GM12864 (cell line): ENCODE data around the gene SCFD2.

Source experiments
- DNase-seq: peaks from one replicate; pipeline ENCODE4 v3.0.0-alpha.2; 2011; ENCODE audit warnings: low read depth
- H3K4me3 ChIP-seq: 2 replicates; pipeline ENCODE4 v1.5.1; 2011; ENCODE audit warnings: mild to moderate bottlenecking, low read depth, low read length, control low read depth
- TF ChIP-seq, protein P1 (sequence below): IDR thresholded peaks from 2 replicates; pipeline ENCODE4 v1.5.1; 2011; ENCODE audit warnings: low read depth, mild to moderate bottlenecking, moderate library complexity, low read length, control low read depth, inconsistent platforms; ENCODE audit errors: missing control alignments

The SCFD2 gene

DNA sequence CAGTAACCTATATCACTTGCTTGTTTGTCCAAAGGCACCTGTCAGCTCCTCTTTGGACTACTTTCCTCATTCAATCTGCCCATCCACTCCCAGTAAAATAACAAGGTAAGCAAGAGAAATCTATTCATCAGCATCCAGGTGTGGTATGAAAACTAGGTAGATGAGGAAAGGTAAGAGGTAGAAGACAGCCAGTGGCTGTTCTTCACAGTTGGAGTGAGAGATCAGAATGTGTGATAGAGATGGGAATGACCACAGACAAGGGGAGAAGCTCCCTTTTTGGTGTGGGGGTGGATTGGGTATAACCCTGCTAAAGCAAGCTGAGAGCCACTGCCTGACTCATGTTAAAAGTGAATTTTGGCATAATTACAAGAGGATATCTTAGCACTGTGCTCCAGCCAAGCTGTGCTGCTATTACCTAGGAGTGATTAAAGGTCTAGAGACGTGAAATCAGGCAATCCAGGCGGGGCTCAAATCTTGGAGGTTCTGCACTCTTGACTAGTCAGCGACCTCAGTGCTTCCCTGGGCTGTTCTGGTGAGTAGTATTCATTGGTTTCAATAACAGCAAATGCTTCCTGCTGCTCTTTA is 531.8 kb downstream of the SCFD2 start:
- TF ChIP-seq, protein P1, sequence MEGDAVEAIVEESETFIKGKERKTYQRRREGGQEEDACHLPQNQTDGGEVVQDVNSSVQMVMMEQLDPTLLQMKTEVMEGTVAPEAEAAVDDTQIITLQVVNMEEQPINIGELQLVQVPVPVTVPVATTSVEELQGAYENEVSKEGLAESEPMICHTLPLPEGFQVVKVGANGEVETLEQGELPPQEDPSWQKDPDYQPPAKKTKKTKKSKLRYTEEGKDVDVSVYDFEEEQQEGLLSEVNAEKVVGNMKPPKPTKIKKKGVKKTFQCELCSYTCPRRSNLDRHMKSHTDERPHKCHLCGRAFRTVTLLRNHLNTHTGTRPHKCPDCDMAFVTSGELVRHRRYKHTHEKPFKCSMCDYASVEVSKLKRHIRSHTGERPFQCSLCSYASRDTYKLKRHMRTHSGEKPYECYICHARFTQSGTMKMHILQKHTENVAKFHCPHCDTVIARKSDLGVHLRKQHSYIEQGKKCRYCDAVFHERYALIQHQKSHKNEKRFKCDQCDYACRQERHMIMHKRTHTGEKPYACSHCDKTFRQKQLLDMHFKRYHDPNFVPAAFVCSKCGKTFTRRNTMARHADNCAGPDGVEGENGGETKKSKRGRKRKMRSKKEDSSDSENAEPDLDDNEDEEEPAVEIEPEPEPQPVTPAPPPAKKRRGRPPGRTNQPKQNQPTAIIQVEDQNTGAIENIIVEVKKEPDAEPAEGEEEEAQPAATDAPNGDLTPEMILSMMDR: no peak
- DNase-seq: no peak
- no peak overlapping the region for H3K4me3 ChIP-seq

DNA sequence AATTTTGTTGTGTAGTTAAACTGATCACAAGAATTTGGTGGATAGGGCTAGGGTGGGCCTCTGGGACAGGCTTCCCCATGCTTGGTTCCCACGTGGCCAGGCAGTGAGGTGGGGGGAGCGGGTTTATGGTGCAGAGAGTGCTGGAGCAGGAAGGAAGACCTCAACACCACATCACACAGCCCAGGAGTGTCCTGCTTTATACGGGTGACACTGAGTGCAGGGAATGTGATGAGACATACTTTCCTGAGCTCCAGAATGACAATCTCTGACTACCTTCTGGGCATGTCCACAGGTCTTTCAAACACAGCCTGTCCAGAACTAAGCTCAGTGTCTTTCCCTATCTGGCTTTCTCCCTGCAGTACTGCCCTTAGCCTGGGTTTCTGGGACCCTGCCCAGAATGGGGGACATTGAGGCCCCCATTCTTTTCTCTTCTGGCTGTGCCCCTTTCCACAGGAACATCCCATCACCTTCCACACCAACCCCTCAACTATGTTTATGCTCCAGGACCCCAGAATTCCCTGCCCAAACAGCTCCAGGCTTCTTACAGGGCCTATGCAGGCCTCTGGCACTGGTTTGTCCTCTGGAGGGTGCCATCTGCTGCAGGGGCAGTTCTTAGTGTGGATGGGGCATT is 540.3 kb downstream of the SCFD2 start:
- TF ChIP-seq, protein P1: no peak
- H3K4me3 ChIP-seq: no peak overlapping the region
- no peak for DNase-seq

DNA sequence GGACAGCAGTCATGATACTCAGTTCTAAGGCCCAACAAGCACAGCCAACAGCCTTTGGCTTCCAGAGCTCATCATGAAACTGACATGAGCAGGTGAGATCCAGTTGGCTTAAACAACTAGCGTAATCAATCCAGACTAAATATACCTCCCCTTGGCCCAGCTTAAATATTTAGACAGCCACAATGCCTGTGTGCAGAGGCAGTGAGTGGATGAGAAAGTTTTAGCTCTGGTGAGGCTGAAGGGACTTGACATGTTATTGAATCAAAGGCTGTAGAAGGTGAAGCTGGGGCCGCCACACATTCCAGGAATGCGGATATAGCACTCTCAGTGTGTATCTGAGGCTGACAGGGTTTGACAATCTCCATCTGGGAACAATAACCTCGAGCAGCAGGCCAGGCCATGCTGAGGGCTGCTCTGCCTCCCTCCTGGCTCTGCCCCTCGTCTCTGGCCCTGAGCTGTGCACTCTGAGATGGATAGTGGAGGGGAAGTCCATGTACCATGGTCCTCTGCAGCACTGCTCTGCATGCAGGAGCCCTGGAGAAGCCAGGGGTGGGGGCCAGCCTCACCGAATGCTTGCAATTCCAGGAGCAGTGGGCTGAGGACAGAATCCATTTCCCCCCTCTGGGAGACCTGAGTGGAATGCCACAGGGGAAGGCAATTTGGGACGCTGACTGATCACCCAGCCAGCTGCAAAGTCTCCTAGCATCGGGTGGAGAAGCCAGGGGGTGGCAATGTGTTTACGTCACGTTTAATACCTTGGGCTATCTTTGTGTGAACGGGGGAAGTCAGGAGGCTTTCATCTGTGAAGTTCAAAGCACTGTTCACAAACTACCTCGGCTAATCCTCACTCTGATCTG is 541.0 kb downstream of the SCFD2 start:
- DNase-seq: no peak
- TF ChIP-seq, protein P1: no peak
- no peak overlapping the region for H3K4me3 ChIP-seq

DNA sequence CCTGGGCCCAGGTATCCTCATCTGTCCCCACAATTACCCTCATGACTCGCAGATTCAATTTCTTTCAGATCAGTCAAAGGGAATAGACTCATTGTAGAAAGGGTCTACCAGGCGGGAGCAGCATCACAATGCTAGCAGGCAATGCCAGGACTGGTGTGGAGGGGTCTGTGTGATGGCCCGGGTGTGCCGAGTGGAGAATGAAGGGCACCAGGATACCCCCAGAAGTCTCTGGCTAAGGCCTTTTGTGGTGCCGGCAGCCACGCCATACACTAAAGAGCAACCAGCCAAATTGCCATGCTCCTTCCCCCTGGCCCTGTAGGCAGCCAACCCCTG is 541.6 kb downstream of the SCFD2 start:
- no peak overlapping the region for H3K4me3 ChIP-seq
- TF ChIP-seq, protein P1: no peak
- no peak for DNase-seq

DNA sequence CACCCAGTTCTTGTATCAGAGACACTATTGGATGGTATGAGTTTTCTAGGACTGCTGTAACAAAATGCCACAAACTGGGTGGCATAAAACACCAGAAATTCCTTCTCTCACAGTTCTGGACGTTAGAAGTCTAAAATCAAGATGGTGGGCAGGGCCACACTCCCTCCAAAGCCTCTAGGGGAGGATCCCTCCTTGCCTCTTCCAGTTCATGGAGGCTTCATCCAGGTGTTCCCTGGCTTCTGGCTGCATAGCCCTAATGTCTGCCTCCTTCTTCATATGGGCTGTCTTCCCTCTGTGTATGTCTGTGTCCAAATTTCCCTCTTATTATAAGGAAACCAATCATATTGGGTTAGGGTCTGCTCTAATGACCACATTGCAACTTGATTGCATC is 542.2 kb downstream of the SCFD2 start:
- DNase-seq: no peak
- TF ChIP-seq, protein P1: no peak
- no peak overlapping the region for H3K4me3 ChIP-seq
